HG03565 (cell line): ENCODE measurements around the gene NCCRP1.

Source experiments
- ATAC-seq: cut with Tn5 transposase; IDR thresholded peaks from one replicate; pipeline ENCODE4 v1.9.1; 2021; ENCODE audit warnings: mild to moderate bottlenecking, moderate library complexity; ENCODE audit not compliant: unreplicated experiment

Gene NCCRP1, protein sequence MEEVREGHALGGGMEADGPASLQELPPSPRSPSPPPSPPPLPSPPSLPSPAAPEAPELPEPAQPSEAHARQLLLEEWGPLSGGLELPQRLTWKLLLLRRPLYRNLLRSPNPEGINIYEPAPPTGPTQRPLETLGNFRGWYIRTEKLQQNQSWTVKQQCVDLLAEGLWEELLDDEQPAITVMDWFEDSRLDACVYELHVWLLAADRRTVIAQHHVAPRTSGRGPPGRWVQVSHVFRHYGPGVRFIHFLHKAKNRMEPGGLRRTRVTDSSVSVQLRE

DNA sequence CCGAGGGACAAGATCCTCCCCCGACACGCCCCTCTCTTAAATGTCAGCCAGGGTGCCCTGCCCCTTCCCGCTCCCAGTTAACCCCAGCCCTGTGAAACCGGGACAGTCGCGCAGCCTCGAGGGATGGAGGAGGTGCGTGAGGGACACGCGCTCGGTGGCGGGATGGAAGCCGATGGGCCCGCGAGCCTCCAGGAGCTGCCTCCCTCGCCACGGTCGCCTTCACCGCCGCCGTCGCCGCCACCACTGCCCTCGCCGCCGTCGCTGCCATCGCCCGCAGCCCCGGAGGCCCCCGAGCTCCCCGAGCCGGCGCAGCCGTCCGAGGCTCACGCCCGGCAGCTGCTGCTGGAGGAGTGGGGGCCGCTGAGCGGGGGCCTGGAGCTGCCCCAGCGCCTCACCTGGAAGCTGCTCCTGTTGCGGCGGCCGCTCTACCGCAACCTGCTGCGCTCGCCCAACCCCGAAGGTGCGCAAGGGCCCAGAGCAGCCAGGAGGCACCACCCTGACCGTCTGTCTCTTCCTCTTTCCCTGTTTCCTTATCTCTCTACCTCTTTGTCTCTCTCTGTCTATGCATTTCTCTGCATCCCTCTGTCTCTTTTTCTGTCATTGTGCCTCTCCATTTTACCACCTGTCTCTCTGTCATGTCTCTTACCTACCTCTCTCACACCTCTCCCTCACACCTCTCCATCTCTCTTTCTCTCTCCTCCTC, at the start of gene NCCRP1:
Gene NCCRP1, plus strand, starts transcription at position 105 of the 703 bp plus-strand sequence. Its CDS starts 19 bp downstream, at position 124.
- ATAC-seq = no peak

DNA sequence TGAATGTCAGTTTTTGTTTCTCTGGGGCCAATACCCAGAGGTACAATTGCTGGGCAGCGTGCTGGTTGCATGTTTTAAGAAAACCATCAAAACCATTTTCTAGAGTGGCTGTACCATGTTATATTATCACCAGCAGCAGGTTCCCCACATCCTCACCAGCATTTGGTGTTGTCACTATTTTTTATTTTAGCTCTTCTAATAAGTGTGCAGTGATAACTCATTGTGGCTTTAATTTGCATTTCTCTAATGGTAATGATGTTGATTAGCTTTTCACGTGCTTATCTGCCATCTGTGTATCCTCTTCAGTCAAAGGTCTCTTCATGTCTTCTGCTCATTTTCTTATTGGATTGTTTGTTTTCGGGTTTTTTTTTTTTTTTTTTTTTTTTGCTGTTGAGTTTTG, 49.3 kb upstream of the NCCRP1 start:
- ATAC-seq = no peak

DNA sequence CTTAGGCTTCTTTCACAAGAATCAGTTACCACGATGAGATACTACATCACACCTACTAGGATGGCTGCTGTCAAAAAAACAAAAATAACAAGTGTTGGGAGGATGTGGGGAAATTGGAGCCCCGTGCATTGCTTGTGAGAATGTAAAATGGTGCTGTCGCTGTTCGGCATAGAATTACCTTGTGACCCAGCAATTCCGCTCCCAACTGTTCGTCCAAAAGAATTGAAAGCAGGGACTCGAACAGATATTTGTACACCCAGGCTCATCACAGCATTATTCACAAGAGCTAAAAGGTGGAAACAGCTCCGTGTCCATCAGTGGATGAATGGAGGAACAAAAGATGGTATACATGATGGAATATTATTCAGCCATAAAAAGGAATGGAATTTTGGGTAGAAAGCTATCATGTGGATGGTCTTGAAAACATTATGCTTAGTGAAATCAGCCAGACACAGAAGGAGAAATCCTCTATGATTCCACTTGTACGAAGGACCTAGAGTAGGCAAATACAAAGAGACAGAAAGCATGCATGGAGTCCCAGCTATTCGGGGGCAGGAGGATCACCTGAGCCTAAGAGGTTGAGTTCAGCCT, 47.7 kb upstream of the NCCRP1 start:
- ATAC-seq = no peak

DNA sequence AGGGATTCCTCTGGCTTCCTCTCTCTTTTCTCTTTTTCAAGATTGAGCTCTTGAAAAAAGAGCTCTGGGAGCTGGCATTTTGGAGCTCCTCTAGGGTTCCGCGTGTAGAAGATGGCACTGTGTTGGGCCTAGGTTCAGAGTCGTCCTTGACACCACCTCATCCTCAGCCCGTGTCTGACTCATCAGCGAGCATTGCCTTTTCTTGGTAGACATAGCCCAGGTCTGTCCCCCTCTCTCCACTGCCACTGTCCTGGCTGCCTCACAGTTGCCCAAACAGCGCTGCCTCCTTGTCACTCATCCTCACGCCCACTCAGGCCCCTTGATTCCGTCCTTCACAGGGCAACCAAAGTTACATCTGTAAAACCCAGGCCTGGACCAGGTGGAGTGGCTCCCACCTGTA, 46.5 kb upstream of the NCCRP1 start:
- no peak for ATAC-seq

DNA sequence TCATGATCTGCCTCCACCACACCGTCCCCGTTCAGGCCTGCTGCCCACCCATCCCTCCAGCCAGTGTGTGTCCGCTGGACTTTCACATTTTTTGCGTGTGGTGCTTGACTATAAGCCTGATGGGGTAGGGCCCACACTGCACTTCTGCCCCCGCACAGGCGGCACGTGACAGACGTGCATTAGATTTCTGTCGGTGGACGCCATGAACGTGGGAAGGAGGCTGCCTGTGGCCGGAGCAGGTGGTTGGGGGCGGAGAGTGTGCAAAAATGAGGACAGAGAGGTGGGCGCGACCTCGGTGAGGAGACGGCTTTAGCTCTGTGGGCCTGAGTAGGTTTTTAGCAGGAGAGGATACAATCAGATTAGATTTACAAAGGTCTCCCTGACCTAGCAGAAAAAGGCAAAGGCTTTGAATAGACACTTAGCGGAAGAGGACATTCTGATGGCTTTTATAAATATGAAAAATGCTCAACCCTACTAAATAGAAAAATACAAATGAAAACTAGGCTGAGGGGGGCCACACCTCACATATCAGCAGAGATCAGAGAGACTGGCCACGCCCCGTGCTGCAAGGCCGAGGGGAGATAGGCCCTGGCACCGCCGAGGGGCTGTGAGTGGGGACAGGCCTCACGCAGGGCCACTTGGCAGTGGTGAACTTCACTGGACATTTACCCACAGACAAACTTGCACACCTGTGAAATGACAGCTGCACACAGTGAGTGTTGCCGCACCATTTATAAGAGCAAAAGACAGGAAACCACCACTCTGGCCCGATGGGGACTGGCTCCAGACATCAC, 45.8 kb upstream of the NCCRP1 start:
- no peak for ATAC-seq

DNA sequence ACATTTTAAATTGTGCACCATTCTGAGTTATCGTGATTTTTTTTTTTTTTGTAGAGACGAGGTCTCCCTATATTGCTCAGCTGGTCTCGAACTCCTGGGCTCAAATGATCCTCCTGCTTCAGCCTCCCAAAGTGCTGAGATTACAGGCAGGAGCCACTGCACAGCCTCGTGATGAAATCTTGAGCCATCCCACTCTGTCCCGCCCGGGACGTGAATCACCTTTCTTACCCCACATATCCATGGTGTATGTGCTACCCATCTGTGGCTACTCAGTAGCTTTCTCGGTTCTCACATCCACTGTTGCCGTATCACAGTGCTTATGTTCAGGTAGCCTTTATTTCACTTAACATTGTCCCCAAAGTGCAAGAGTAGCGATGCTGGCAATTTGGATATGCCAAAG, 44.7 kb upstream of the NCCRP1 start:
- no peak for ATAC-seq

DNA sequence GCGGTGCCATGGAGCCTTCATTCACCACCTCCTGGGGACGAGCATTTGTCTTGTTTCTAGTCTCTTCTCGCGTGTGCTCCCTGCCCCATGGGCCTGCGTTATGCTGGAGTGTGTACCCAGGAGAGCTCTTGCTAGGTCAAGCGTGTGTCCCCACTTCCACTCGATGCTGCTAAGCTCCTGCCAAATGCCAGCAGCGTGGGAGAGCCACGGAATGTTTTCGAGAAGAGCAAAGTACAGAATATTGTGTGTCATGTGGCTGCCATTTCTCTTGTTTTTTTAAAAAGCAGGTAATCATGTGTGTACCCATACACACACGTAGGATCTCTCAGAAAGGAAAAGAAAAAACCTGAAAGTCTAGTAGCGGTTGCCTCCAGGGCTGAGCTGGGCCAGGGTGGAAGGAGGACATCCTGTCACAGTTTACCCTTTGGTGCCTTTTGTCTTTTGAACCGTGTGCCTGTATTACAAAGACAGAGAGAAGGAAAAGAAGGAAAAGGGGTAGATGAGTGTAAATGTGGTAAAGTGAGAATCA, 42.6 kb upstream of the NCCRP1 start:
- ATAC-seq = no peak

DNA sequence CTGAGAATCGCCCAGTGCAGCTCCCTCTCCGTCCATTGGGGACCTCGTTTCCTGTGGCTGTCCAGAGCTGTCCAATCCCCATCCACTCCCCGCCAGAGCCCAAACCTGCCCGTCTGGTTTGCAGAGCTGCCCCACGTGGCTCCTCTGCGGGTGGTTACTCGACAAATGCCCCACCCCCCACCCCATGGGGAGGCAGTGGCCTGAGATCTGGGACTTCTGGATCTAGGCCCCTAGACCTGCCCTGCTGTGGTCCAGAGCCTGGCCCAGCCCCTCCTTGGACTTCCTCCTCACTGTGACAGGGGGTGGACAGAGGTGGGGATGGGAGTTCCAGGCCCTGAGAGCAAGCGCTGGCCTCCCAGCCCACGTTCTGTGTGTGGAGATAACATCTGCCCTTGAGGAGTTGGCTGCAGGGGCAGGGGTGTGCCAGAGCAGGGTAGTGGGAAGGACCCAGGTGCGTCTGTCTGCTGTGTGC, 42.1 kb upstream of the NCCRP1 start:
- ATAC-seq = no peak

DNA sequence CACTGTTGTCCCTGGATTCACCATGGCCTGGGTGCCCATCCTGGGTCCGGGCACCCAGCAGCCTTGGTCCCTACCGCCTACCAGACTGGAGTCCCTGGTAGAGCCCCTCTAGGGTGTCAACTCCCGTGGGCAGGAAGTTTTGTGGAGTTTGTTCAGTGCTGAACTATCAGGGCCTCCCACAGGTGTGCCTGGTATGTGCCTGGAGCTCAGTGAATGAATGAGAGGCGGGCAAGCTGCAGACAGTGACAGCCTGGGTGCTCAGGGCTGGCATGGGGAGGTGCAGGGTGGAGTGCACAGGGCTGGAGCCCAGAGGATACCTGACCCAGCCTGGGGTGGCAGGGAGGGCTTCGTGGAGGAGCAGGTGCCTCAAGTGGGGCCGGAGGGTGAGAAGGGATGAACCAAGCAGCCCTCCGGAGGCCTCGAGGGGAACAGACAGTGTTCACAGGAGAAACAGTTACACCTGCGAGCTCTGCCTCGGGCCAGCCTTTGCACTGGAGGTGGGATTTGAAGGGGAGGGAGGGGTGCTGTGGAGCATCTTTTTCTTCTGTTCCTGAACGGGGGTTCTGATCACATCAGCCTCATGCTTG, 41.6 kb upstream of the NCCRP1 start:
- no peak for ATAC-seq

DNA sequence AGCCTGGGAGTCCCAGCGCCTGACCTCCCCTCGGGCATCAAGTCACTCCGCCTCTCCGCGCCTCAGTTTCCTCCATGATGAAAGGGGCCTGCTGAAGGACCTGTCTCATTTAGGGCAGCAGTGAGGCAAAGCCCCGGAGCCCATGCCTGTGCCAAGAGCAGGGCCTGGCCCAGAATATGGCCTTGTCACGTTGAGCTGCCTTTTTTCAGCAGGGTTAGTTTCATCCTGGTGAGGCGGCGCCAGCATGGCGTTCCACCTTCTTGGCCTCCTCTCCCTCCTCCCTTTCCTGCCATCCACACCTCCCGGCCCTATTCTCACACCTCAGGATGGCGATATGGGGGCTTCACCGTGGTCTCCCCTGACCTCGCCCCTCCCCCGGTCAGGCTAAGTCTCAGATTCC, 41.0 kb upstream of the NCCRP1 start:
- no peak for ATAC-seq

DNA sequence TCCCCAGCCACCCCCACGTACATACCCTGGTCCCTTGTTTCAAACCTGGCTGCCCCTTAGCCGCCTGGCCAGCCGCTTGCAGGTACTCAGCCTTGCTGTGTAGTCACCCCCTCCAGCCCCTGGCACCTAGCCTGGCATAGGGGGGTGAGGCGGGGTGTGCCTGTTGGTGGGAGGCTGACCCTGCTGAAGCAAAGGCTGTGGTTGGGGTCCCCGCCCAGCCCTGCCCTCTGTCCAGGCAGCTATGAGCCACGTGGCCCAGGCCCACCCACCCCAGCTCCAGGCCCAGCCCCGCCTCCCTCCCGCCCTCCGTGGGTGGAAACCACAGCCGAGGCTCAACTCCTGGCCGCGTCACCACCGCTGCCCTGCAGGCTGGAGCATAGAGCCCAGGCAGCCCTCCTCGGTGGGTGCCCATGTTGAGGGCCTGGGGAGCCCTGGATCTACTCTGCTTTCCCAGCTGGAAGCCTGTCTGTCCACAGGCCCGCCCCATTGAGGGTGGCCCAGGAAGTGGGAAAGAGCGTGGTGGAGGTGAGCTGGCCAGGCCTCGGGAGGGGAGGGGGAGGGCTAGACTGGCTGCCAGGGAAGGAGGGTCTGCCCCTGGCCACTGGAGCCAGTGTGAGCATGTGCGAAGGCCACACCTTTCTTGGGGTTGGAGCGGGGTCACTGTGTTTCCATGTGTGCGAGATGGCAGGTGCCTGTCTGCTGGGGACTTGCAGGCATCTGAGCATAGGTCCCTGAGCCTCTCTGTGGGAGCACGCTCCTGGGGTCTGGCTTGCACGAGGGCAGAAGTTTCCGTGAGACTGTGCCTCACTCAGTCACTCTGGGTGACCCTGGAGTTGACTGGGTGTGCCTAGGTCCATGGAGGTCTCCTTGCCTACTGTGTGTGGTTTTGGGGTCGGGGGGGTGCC, 40.2 kb upstream of the NCCRP1 start:
- ATAC-seq = no peak

DNA sequence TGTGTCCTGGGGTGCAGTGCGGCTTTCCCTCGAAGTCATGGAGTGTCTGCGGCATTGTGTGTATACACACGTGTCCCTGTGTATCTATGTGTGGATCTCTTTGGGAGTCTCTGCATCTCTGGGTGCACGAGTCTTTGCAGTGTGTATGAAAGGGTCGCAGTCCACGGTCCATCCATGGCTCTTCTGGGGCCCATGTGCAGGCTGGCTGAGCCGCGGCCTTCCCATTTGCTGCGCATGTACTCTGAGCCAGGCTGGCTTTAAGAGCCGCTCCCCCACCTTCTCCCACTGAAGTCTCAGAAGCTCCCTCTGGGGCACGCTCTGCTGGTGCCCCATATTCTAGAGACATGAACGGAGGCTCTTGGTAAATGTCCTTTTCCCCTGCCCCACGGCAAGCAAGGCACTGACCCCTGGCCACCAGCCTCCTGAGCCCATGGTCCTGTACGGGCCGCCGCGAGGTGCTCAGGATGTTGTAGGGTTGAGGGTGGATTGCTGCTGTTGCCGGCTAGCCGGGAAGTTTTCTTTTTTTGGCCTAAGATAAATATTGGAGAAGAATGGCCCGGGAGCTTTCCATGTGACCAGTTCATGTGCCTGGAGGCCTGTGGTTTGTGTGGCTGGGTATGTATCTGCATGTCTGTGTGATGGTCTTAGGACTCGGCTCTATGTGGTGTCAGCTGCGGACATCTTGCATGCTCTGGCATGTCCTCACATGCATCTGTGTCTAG, 39.3 kb upstream of the NCCRP1 start:
- ATAC-seq = no peak

DNA sequence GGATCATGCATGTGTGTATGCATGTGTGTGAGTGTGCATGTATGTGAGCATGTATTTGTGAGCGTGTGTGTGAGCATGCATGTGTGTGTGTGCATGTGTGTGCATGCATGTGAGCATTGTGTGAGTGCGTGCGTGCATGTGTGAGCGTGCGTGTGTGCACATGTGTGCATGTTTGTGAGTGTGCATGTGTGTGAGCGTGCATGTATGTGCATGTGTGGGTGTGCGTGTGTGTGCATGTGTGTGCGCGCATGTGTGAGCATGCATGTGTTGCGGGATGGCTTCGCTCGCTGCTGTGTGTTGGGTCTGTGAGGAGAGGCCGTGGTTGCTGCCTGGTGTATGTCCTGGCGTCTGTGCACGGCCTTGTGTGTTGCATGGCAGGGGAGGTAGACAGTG, 38.8 kb upstream of the NCCRP1 start:
- no peak for ATAC-seq

DNA sequence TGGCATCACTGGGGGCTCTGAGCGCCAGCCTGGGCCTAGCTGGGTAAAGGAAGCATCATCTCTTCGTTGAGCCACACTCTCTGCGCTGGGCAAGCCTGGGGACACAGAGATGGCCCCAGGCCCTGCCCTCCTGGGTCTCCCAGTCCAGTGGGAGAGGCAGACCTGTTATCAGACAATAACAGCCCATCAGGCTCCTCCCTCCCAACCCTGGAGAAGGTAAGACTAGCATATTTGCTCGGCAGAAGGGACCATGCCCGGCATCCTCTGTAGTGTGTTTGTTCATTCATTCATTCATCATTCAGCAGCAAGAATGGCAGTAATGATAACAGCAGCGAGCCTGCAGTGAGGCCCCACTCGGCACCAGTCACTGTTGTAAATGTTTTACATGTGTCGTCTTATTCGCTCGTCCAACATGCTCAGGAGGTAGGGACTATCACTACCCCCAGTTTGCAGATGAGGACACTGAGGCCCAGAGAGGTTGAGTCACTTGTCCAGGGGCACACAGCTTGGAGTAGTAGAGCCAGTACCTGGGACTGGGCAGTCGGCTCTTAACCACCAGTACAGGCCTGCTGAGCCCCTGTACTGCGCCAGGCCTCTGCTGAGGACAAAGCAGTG, 38.0 kb upstream of the NCCRP1 start:
- no peak for ATAC-seq

DNA sequence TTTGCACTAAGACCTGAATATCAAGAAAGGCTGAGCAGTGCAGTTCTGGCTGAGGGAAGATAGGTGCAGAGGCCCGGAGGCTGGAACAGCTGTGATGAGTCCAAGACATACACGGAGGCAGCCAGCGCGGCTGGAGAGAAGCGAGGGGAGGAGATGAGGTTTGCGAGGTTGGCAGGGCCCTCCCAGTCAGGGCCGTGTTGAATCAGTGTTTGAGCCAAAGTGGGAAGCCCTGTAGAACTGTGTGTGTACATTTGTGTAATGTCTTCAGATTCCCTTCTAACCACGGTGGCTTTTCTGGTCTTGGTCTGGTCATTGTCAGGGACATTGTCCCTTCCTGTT, 36.3 kb upstream of the NCCRP1 start:
- ATAC-seq = no peak

DNA sequence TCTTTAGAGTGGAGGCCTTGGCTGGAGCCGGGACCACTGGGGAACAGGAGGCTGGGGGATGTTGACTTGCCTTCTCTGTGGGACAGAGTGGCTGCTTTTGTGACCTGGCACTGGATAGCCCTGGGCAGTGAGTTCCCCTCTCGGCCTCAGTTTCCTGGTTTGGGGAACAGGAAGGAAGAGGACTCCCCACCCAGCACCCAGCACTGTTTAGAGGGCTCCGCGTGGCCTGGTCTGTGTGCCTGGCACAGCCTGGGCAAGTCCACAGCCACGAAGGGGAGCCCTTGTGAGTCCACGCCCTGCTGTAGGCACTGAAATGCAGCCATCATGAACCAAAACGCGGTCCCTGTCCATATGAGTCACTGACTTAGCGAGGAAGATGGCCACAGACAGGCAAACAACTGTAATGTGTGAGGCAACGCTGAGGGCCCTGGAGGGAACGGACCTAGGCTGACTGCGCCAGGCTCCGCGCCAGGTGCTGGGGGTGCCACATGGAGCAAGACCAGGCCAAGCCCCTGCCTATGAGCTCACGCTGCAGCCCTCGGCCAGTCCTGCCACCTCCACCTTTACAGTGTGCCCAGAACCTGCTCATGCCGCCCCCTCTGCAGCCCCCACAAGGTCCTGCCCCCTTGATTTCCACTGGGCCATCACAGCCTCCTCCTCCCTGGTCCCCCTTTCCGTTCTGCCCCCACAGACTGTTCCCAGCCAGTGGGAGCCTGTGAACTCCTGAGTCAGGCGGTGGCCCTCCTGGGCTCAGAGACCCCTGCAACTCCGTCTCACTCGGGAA, 35.7 kb upstream of the NCCRP1 start:
- no peak for ATAC-seq

DNA sequence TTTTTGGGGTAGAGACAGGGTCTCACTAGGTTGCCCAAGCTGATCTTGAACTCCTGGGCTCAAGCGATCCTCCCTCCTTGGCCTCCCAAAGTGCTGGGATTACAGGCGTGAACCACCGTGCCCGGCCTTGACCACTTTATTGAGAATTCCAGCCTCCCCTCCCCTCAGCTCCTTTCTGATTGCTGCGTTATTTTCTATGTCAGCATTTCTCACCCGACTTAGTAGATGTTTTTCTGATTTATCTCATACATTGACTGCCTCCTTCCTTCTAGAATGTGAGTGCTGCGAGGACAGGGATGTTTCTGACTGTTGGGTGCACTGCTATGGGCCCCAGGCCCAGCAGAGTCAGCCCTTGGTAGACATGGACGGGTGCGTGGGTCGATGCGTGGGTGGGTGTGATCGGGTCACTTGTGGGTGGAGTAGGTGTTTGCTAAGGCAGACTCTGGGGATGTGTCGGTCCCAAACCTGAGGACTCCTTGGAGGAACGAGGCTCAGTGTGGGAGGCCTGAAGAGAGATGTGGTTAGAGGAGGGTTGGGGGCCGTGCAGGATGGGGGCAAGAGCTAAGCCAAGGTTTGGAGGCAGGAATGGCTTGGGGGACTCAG, 34.2 kb upstream of the NCCRP1 start:
- no peak for ATAC-seq

DNA sequence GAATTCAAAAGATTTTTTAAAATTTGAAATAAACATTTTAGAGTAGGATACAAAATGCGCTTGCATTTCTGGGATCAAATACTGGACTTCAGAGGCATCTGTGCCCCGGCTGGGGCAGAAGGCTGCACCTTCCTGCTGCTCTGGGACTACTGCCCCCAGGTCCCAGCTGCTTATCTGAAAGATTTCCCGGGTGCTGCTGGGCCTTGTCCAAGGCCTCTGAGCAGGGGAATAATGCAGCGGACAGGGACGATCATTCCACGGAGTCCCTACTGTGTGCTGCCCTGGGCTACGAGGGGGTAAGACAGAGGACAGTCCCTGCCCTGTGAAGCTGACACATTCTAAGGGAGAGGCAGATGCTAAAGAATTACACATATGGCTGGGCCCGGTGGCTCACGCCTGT, 33.1 kb upstream of the NCCRP1 start:
- ATAC-seq = no peak
